K562 (cell line): Measurements from ENCODE around the gene TNNT1. TPM values are rescaled to one million over a fixed set of nuclear protein-coding genes. Genes with fewer than 3 reads are reported as not detected.

Experiments used
- ATF3 ChIP-seq, 2 experiments: fragments of 450-650 bp in 1 of 2; sonication (generic) in 1 of 2; formaldehyde crosslinking in 1 of 2; IDR thresholded peaks in 1 of 2; conservative IDR thresholded peaks in 1 of 2; 2 replicates each; pipeline versions ENCODE4 v1.6.1 to v1.8.1; 2016 to 2023; ENCODE audit warnings: mild to moderate bottlenecking in 2 of 2, moderate library complexity in 2 of 2, inconsistent platforms in 1 of 2, missing genetic modification reagents in 1 of 2
- CHD1 ChIP-seq: fragments of 200-600 bp; sonication (generic); IDR thresholded peaks from one replicate; pipeline ENCODE4 v1.6.1; 2012; ENCODE audit warnings: mild to moderate bottlenecking, moderate library complexity, low read length, inconsistent platforms
- CXXC5 ChIP-seq: fragments of 250-450 bp; sonication (Bioruptor Pico); IDR thresholded peaks from 2 replicates; pipeline ENCODE4 v1.8.0; 2022; ENCODE audit warnings: inconsistent platforms, mild to moderate bottlenecking, moderate library complexity
- ELK1 ChIP-seq: sonication (generic); formaldehyde crosslinking; IDR thresholded peaks from 2 replicates; pipeline ENCODE4 v1.8.1; 2022; ENCODE audit warnings: missing genetic modification reagents
- ESRRA ChIP-seq: fragments of 450-650 bp; IDR thresholded peaks from 2 replicates; pipeline ENCODE4 v1.6.1; 2014; ENCODE audit warnings: low read depth, mild to moderate bottlenecking, moderate library complexity, borderline replicate concordance
- NEUROD1 ChIP-seq: fragments of 150-350 bp; IDR thresholded peaks from 2 replicates; pipeline ENCODE4 v1.6.1; 2014; ENCODE audit warnings: borderline replicate concordance, low read length, low read depth; ENCODE audit not compliant: partially characterized antibody
- NFIC ChIP-seq: fragments of 450-650 bp; IDR thresholded peaks from 2 replicates; pipeline ENCODE4 v1.6.1; 2017; ENCODE audit warnings: mild to moderate bottlenecking, inconsistent platforms
- RAD21 ChIP-seq, 2 experiments: fragments of 250-450 bp in 1 of 2; fragments of 450-650 bp in 1 of 2; sonication (Bioruptor Pico) in 1 of 2; formaldehyde crosslinking in 1 of 2; IDR thresholded peaks in 1 of 2; conservative IDR thresholded peaks in 1 of 2; 2 replicates each; pipeline versions ENCODE4 v1.4.0 to v1.8.0; 2020 to 2022; ENCODE audit warnings: mild to moderate bottlenecking in 2 of 2, moderate library complexity in 1 of 2
- RBBP5 ChIP-seq: fragments of 200-600 bp; sonication (generic); IDR thresholded peaks from 2 replicates; pipeline ENCODE4 v1.6.1; 2012; ENCODE audit warnings: borderline replicate concordance, mild to moderate bottlenecking, low read length, control low read depth, inconsistent platforms; ENCODE audit not compliant: insufficient read depth, poor library complexity, severe bottlenecking
- SAP30 ChIP-seq: fragments of 200-600 bp; sonication (generic); IDR thresholded peaks from 2 replicates; pipeline ENCODE4 v1.6.1; 2012; ENCODE audit warnings: borderline replicate concordance, low read depth, mild to moderate bottlenecking, moderate library complexity, low read length, control low read depth, inconsistent platforms; ENCODE audit not compliant: insufficient read depth, poor library complexity, severe bottlenecking
- STAT5A ChIP-seq: IDR thresholded peaks from 2 replicates; pipeline ENCODE4 v1.6.1; 2012; ENCODE audit warnings: low read length, inconsistent platforms, borderline replicate concordance
- SUPT5H ChIP-seq: fragments of 450-650 bp; IDR thresholded peaks from 2 replicates; pipeline ENCODE4 v1.6.1; 2016
- TAF7 ChIP-seq: fragments of 450-650 bp; IDR thresholded peaks from 2 replicates; pipeline ENCODE4 v1.6.1; 2016; ENCODE audit warnings: missing genetic modification characterization, missing compliant biosample characterization
- THAP12 ChIP-seq: fragments of 250-450 bp; sonication (Bioruptor Pico); IDR thresholded peaks from 2 replicates; pipeline ENCODE4 v1.9.0; 2021; ENCODE audit warnings: mild to moderate bottlenecking, inconsistent platforms
- USF1 ChIP-seq: sonication (generic); formaldehyde crosslinking; IDR thresholded peaks from 2 replicates; pipeline ENCODE4 v1.9.0; 2022; ENCODE audit warnings: mild to moderate bottlenecking, missing genetic modification reagents
- ZBED1 ChIP-seq: IDR thresholded peaks from 2 replicates; pipeline ENCODE4 v1.6.1; 2014
- ZBTB2 ChIP-seq: fragments of 450-650 bp; IDR thresholded peaks from 2 replicates; pipeline ENCODE4 v1.6.1; 2016; ENCODE audit warnings: antibody characterized with exemption
- ZNF140 ChIP-seq: fragments of 250-450 bp; sonication (Bioruptor Pico); IDR thresholded peaks from 2 replicates; pipeline ENCODE4 v1.8.0; 2021; ENCODE audit warnings: moderate library complexity, mild to moderate bottlenecking, inconsistent platforms
- ZNF253 ChIP-seq: fragments of 250-450 bp; sonication (Bioruptor Pico); conservative IDR thresholded peaks from 2 replicates; pipeline ENCODE4 v1.6.1; 2021; ENCODE audit warnings: mild to moderate bottlenecking
- polyA plus RNA-seq, 8 experiments: library from polyadenylated mRNA; depleted of rRNA in 4 of 8; stranded (reverse) in 5 of 8; unstranded in 3 of 8; fragments of >200 nt; fragmentation: Nextera tagmentation in 2 of 8; fragmentation: Illumina TruSeq in 1 of 8; extraction: Ambion mirVana in 2 of 8; extraction: Trizol in 1 of 8; gene quantifications; 2 replicates each; pipeline versions ENCODE4 v1.2.1 to v1.2.3, GENCODE V29; 2011 to 2014; ENCODE audit warnings: inconsistent platforms in 1 of 8, missing spikeins in 1 of 8
- total RNA-seq, 7 experiments: library from RNA; depleted of rRNA in 6 of 7; stranded (reverse); fragments of >200 nt in 6 of 7; fragmentation: Illumina TruSeq in 2 of 7; extraction: Trizol in 2 of 7; gene quantifications; 2 replicates each; pipeline versions ENCODE4 v1.2.1 to v1.2.3, GENCODE V29; 2011 to 2021; ENCODE audit warnings: low replicate concordance in 1 of 7

The TNNT1 gene
- total and polyA plus RNA-seq, 9 of the 15 experiments (the other 6 are each of a cell fraction or from before 2014, with no cell fraction given): 31.8 to 390 (median 227) TPM

- peak; percentile 49; the same call in 1 of the 2 replicates for TF ChIP-seq THAP12 (CRISPR knock-in tag)
- TF ChIP-seq NEUROD1: no peak
- TF ChIP-seq ESRRA: no peak
- TF ChIP-seq SAP30: no peak
- 0 out of 2 replicates have a peak, but pooled peaks have one; percentile 55 for TF ChIP-seq ZBTB2
- no peak for TF ChIP-seq RBBP5
- TF ChIP-seq TAF7 (tag): peak; percentile 68; the same call in 1 of the 2 replicates
- peak; percentile 86 for TF ChIP-seq SUPT5H
- TF ChIP-seq ZBED1: no peak
- TF ChIP-seq STAT5A: no peak
- no peak for TF ChIP-seq ZNF140
- no peak for TF ChIP-seq RAD21 (CRISPR knock-in tag; conservative IDR thresholded peaks at IDR 0.05 in 1 of 2, IDR thresholded peaks at IDR 0.05 in 1 of 2)
- TF ChIP-seq USF1 (CRISPR knock-in tag): no peak
- peak; percentile 59 for TF ChIP-seq CXXC5
- TF ChIP-seq ZNF253 (CRISPR knock-in tag): no peak
- TF ChIP-seq CHD1: no peak
- peak; percentile 32; the same call in 1 of the 2 replicates for TF ChIP-seq NFIC
- no peak for TF ChIP-seq ELK1 (CRISPR knock-in tag)
- peak; percentile 81 for TF ChIP-seq ATF3 (IDR thresholded peaks at IDR 0.05)
- peak; percentile 71; the same call in 1 of the 2 replicates for TF ChIP-seq ATF3 (CRISPR knock-in tag; conservative IDR thresholded peaks at IDR 0.05)
Observed at GRCh38 chr19:55175117-55175867, 26.3 kb upstream of the TNNT1 start (continued).
